Liver (tissue), 3 donors: ENCODE data around the gene LDHD.

Experiments
- JUND ChIP-seq, 2 donors: IDR thresholded peaks; 2 replicates each; pipeline ENCODE4 v1.6.1; 2016; ENCODE audit warnings: antibody characterized with exemption in 2 of 2
- RAD21 ChIP-seq, 2 donors: IDR thresholded peaks; 2 replicates each; pipeline ENCODE4 v1.6.1; 2016; ENCODE audit warnings: antibody characterized with exemption in 2 of 2, mild to moderate bottlenecking in 2 of 2
- TAF1 ChIP-seq: conservative IDR thresholded peaks from 2 replicates; pipeline ENCODE4 v1.6.1; 2016; ENCODE audit warnings: antibody characterized with exemption, mild to moderate bottlenecking
- YY1 ChIP-seq: IDR thresholded peaks from 2 replicates; pipeline ENCODE4 v1.6.1; 2016; ENCODE audit warnings: antibody characterized with exemption, mild to moderate bottlenecking
- TF ChIP-seq, protein P1 (sequence below): fragments of 150-350 bp; IDR thresholded peaks from 2 replicates; pipeline ENCODE4 v1.5.1; 2017; ENCODE audit warnings: improper control_type of control experiment, low read depth, low read length; ENCODE audit not compliant: missing input control
- donor health status: healthy.
- donor health status: healthy.

DNA sequence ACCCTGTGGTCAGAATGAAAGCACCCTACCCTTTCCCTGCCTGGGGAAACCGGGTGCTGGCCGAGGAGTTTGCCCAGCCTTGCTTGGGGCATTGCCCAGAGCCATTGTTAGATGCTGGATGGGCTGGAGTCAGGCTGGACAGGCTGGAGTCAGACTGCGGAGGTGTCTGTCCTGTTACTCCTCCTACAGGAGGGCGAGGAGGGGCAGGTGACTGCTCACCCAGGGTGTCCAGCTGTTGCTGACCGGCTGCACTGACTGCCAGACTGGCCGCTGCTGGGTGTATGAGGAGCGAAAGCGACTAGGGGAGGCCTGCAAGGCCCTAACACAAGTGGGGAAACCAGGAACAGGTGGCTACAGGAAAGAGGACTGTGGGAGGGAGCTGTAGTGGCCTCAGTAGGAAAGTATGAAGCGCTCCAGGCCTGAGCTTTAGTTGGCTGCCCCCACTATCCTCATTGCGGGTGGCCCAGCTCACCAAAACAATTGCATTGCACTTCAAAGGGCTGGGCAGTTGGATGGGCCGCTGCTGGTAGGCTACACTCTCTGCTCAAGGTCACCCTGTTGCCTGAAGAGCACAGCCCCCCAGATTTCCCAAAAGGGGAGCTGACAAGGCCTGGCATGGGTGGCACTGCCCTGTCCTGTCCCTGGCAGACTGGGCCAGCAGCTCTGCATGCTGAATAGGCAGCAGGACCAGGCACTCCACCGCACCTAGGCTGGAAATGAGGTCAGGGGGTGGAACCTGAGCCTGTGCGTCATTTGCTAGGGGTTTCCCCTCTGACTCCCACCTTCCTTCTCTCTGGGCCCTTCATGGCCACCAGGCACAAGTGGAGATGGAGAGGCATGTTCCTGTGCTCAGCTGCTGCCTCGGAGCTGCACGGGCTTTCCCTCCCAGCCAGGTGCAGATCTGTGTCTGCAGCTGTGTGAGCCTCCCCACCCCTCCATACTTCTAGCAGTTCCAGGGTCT is 18.4 kb downstream of the LDHD start:
- TF ChIP-seq TAF1 (no peak), RAD21 (IDR thresholded peaks at IDR 0.05) (no peak), JUND (IDR thresholded peaks at IDR 0.05) (no peak), YY1 (no peak)
- TF ChIP-seq, protein P1, sequence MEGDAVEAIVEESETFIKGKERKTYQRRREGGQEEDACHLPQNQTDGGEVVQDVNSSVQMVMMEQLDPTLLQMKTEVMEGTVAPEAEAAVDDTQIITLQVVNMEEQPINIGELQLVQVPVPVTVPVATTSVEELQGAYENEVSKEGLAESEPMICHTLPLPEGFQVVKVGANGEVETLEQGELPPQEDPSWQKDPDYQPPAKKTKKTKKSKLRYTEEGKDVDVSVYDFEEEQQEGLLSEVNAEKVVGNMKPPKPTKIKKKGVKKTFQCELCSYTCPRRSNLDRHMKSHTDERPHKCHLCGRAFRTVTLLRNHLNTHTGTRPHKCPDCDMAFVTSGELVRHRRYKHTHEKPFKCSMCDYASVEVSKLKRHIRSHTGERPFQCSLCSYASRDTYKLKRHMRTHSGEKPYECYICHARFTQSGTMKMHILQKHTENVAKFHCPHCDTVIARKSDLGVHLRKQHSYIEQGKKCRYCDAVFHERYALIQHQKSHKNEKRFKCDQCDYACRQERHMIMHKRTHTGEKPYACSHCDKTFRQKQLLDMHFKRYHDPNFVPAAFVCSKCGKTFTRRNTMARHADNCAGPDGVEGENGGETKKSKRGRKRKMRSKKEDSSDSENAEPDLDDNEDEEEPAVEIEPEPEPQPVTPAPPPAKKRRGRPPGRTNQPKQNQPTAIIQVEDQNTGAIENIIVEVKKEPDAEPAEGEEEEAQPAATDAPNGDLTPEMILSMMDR, result no peak
